GM23248 (cell line): ENCODE data around the gene TNK1. TPM values are rescaled to one million over a fixed set of nuclear protein-coding genes. Genes with fewer than 3 reads are reported as not detected.

Source experiments
- DNase-seq: peaks from one replicate; pipeline ENCODE4 v3.0.0-alpha.2; 2015
- H2AFZ ChIP-seq: fragments of 200-600 bp; sonication (generic); 2 replicates; pipeline ENCODE4 v1.6.1; 2016; ENCODE audit warnings: antibody characterized with exemption
- H3F3A ChIP-seq: fragments of 200-600 bp; sonication (generic); 2 replicates; pipeline ENCODE4 v1.6.1; 2016; ENCODE audit warnings: mild to moderate bottlenecking, antibody characterized with exemption, mixed run types; ENCODE audit not compliant: insufficient read depth
- H3K27ac ChIP-seq: fragments of 200-600 bp; sonication (generic); 2 replicates; pipeline ENCODE4 v1.5.1; 2016; ENCODE audit warnings: mild to moderate bottlenecking
- H3K27me3 ChIP-seq: fragments of 200-600 bp; sonication (generic); replicated peaks from 2 replicates; pipeline ENCODE4 v1.6.1; 2016; ENCODE audit warnings: mild to moderate bottlenecking; ENCODE audit not compliant: insufficient read depth
- H3K36me3 ChIP-seq: fragments of 200-600 bp; sonication (generic); 2 replicates; pipeline ENCODE4 v1.6.1; 2016; ENCODE audit warnings: low read depth, mild to moderate bottlenecking
- H3K4me1 ChIP-seq: fragments of 200-600 bp; sonication (generic); 2 replicates; pipeline ENCODE4 v1.6.1; 2016; ENCODE audit warnings: mild to moderate bottlenecking; ENCODE audit not compliant: insufficient read depth
- H3K4me2 ChIP-seq: fragments of 200-600 bp; sonication (generic); one replicate; pipeline ENCODE4 v1.6.1; 2016; ENCODE audit warnings: mild to moderate bottlenecking; ENCODE audit not compliant: unreplicated experiment
- H3K4me3 ChIP-seq: fragments of 200-600 bp; sonication (generic); 2 replicates; pipeline ENCODE4 v1.5.1; 2016; ENCODE audit warnings: mild to moderate bottlenecking
- H3K79me2 ChIP-seq: fragments of 200-600 bp; sonication (generic); 2 replicates; pipeline ENCODE4 v1.6.1; 2016; ENCODE audit warnings: mild to moderate bottlenecking; ENCODE audit not compliant: insufficient read depth
- H3K9ac ChIP-seq: fragments of 200-600 bp; sonication (generic); 2 replicates; pipeline ENCODE4 v1.6.1; 2016; ENCODE audit warnings: mild to moderate bottlenecking
- H3K9me2 ChIP-seq: fragments of 200-600 bp; sonication (generic); 2 replicates; pipeline ENCODE4 v1.6.1; 2016; ENCODE audit warnings: mixed run types, mild to moderate bottlenecking, moderate library complexity; ENCODE audit not compliant: insufficient read depth
- H3K9me3 ChIP-seq: fragments of 200-600 bp; sonication (generic); one replicate; pipeline ENCODE4 v1.6.1; 2017; ENCODE audit warnings: low read depth
- H4K20me1 ChIP-seq: fragments of 200-600 bp; sonication (generic); 2 replicates; pipeline ENCODE4 v1.6.0; 2016; ENCODE audit not compliant: insufficient read depth
- EZH2 ChIP-seq: fragments of 200-600 bp; sonication (generic); IDR thresholded peaks from 2 replicates; pipeline ENCODE4 v1.6.1; 2018; ENCODE audit warnings: antibody characterized with exemption, mild to moderate bottlenecking; ENCODE audit not compliant: insufficient read depth, poor library complexity, severe bottlenecking
- EZH2phosphoT487 ChIP-seq: fragments of 200-600 bp; sonication (generic); IDR thresholded peaks from 2 replicates; pipeline ENCODE4 v1.6.1; 2018; ENCODE audit warnings: antibody characterized with exemption, moderate library complexity, mild to moderate bottlenecking, low read depth; ENCODE audit not compliant: insufficient read depth
- WGBS, 2 experiments: methylation state at CpG; one replicate each; pipeline ENCODE4 v1.1.6; 2015 to 2017; ENCODE audit warnings: low lambda C conversion rate in 2 of 2, low coverage in 1 of 2; ENCODE audit errors: missing lambda C conversion rate in 2 of 2; 5-methylcytosine and 5-hydroxymethylcytosine counted together
- in situ Hi-C: fragments of 300-500 bp; cut with MboI; formaldehyde crosslinking; loops from 2 replicates; pipeline ENCODE4 v1.15.0; 2020
- polyA plus RNA-seq: library from polyadenylated mRNA; unstranded; fragments of >200 nt; fragmentation: Nextera tagmentation; extraction: Ambion mirVana; gene quantifications from 2 replicates; pipeline ENCODE4 v1.2.1, GENCODE V29; 2016
- total RNA-seq: library from RNA; depleted of rRNA; stranded (reverse); fragments of >200 nt; shearing (Covaris generic); gene quantifications from 2 replicates; pipeline ENCODE4 v1.2.3, GENCODE V29; 2014

TNK1 gene
- total and polyA plus RNA-seq, 2 experiments from 2014 or later: 0.43 to 1.2 TPM

DNA sequence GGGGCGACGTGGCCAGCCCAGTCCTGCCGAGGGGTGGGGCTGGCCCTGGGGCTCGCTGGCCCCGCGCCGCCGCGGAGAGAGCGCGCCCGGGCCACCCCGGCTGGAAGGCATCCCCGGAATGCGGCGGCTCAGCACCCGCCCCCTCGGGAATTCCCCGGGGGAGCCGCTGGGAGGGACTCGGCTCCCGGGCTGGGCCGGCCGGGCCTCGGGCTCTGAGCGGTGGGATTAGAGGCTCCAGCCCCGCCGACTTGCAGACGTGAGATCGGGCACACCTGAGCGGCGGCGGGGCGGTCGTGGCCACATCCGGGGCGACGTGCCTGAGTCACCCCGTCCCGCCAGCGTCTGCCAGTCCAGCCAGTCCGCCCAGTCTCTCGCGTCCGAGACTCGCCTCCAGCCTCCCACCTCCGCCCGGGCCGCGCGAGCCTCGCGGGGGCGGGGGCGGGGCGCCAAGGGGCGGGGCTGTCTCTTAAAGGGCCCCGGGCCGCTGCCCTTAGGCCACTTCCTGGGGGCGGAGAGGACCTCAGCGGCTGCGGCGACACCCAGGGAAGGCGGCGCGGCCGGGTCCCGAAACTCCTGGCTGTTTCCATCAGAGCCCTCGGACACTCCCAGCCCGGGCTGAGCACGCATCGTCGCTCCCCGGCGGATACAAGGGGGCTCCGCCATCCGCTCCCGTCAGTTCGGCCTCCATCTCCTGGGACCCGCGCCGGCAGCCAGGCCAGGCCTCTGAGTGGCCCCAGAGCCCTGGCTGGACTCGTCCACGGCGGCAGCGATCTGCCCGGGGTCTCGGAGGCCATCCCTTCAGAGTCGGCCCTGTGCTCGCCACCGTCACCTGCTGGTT is 29.0 kb upstream of the TNK1 start, which contains the start of gene KCTD11:
Gene KCTD11, plus strand, starts transcription at position 498 of the 838 bp plus-strand sequence.
- WGBS, 2 experiments: 1 to 2% methylated on average over 50 to 82 of the region's 91 CpGs
- TF ChIP-seq EZH2 (no peak), EZH2phosphoT487 (no peak)
- H4K20me1 ChIP-seq: no peaks in the 10 kb centered on the region
- peaks cover 38% of the 10 kb centered on the region for H3K79me2 ChIP-seq
- H3K36me3 ChIP-seq: no peaks in the 10 kb centered on the region
- H3K4me2 ChIP-seq: peak within 1 kb of the TSS; percentile 97
- peak within 1 kb of the TSS; percentile 100 for H3K27ac ChIP-seq
- peak within 1 kb of the TSS; percentile 100 for H3K9ac ChIP-seq
- in situ Hi-C loops: no loop called here
- peak within 1 kb of the TSS; percentile 66 for H2AFZ ChIP-seq
- peaks cover 17% of the 10 kb centered on the region for H3F3A ChIP-seq
- H3K9me3 ChIP-seq: no peaks in the 10 kb centered on the region
- H3K4me1 ChIP-seq: peaks cover 37% of the 10 kb centered on the region
- DNase-seq: peak; percentile 96
- no peaks in the 10 kb centered on the region for H3K9me2 ChIP-seq
- no peaks in the 10 kb centered on the region for H3K27me3 ChIP-seq
- H3K4me3 ChIP-seq: peak within 1 kb of the TSS; percentile 98

DNA sequence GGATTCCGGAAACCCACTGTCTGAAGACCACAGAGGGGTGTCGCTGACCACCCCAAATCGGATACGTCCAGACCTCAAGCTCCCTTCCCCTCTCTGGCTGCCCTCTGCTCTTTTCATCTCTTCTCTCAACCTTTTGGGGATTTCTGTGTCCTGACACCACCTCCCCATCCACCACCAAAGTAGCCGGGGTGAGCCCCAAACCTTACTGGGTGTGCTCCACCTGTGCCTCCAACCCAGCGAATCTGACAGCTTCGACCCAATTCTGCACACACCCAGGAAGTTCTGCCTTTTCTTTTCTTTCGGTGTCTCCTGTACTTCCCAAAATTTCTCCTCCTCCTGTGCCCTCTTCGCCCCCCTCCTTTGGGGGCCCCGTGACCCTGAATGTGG is 28.4 kb upstream of the TNK1 start:
- H3K27ac ChIP-seq: peak overlapping the region; percentile 100
- in situ Hi-C loops: no loop called here
- H3K27me3 ChIP-seq: no peaks in the 10 kb centered on the region
- peak overlapping the region; percentile 100 for H3K9ac ChIP-seq
- TF ChIP-seq EZH2phosphoT487 (no peak), EZH2 (no peak)
- H3K36me3 ChIP-seq: no peaks in the 10 kb centered on the region
- no peak for DNase-seq
- no peaks in the 10 kb centered on the region for H3K9me3 ChIP-seq
- H3F3A ChIP-seq: peaks cover 17% of the 10 kb centered on the region
- H3K4me3 ChIP-seq: peak overlapping the region; percentile 98
- H3K4me1 ChIP-seq: peaks cover 37% of the 10 kb centered on the region
- H3K9me2 ChIP-seq: no peaks in the 10 kb centered on the region
- H3K79me2 ChIP-seq: peaks cover 38% of the 10 kb centered on the region
- WGBS, 2 experiments: 7 to 11% methylated on average over 10 of the region's 10 CpGs
- H2AFZ ChIP-seq: peak overlapping the region; percentile 66
- peak overlapping the region; percentile 97 for H3K4me2 ChIP-seq
- no peaks in the 10 kb centered on the region for H4K20me1 ChIP-seq

DNA sequence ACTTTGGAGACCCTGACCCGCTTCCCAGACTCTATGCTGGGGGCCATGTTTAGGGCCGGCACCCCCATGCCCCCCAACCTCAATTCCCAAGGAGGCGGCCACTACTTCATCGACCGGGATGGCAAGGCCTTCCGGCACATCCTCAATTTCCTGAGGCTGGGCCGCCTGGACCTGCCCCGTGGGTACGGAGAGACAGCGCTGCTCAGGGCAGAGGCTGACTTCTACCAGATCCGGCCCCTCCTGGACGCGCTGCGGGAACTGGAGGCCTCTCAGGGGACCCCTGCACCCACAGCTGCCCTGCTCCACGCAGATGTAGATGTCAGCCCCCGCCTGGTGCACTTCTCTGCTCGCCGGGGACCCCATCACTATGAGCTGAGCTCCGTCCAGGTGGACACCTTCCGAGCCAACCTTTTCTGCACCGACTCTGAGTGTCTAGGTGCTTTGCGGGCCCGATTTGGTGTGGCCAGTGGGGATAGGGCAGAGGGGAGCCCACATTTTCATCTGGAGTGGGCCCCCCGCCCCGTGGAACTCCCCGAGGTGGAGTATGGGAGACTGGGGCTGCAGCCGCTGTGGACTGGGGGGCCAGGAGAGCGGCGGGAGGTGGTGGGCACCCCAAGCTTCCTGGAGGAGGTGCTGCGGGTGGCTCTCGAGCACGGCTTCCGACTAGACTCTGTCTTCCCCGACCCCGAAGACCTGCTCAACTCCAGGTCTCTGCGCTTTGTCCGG is 27.8 kb upstream of the TNK1 start:
- H2AFZ ChIP-seq: no peak overlapping the region
- H3K4me3 ChIP-seq: peak overlapping the region; percentile 98
- peaks cover 38% of the 10 kb centered on the region for H3K79me2 ChIP-seq
- H3F3A ChIP-seq: peaks cover 17% of the 10 kb centered on the region
- TF ChIP-seq EZH2phosphoT487 (no peak), EZH2 (no peak)
- peak overlapping the region; percentile 97 for H3K4me2 ChIP-seq
- no peaks in the 10 kb centered on the region for H3K9me3 ChIP-seq
- no peaks in the 10 kb centered on the region for H3K9me2 ChIP-seq
- DNase-seq: peak; percentile 49
- peaks cover 37% of the 10 kb centered on the region for H3K4me1 ChIP-seq
- H3K27ac ChIP-seq: peak overlapping the region; percentile 100; the same call in 1 of the 2 replicates
- H3K27me3 ChIP-seq: no peaks in the 10 kb centered on the region
- H3K9ac ChIP-seq: peak overlapping the region; percentile 100
- H3K36me3 ChIP-seq: no peaks in the 10 kb centered on the region
- WGBS, 2 experiments: 40 to 47% methylated on average over 28 to 34 of the region's 37 CpGs
- in situ Hi-C loops: no loop called here
- H4K20me1 ChIP-seq: no peaks in the 10 kb centered on the region

DNA sequence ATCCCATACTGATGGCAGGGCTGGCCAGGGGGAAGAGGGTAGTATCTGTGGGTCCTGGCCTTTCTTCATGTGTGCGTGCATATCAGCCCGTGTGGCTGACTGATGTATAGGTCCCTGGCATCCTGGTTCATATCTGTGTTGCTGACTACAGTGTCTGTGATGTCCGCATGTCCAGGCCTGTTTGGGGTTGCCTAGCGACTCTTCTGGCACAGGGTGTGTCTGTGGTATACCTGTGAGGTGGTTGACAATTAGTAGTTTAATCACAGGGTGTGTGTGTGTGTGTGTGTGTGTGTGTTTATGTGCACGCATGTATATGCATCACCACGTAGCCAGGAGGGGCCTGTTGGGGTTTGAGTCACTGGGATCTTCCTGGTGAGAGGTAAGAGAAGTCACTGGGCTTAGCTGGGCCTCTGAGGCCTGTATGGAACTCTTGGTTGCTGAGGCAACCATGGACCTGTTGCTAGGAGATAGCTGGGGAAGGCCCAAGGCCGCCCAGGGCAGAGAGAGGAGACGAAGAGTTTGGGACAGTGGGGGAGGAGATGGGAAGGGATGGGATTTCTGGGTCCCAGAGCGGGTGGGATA is 26.5 kb upstream of the TNK1 start:
- in situ Hi-C loops: no loop called here
- no peak overlapping the region for H2AFZ ChIP-seq
- peak overlapping the region; percentile 98 for H3K4me3 ChIP-seq
- 42 to 44% methylated on average over 9 of the region's 9 CpGs for WGBS, 2 experiments
- H3K27ac ChIP-seq: peak overlapping the region; percentile 66
- no peaks in the 10 kb centered on the region for H3K9me3 ChIP-seq
- no peaks in the 10 kb centered on the region for H4K20me1 ChIP-seq
- H3K79me2 ChIP-seq: peaks cover 38% of the 10 kb centered on the region
- no peaks in the 10 kb centered on the region for H3K9me2 ChIP-seq
- no peak for TF ChIP-seq EZH2
- TF ChIP-seq EZH2phosphoT487: no peak
- DNase-seq: peak; percentile 87
- peaks cover 26% of the 10 kb centered on the region for H3K4me1 ChIP-seq
- no peaks in the 10 kb centered on the region for H3K36me3 ChIP-seq
- H3K27me3 ChIP-seq: no peaks in the 10 kb centered on the region
- H3K4me2 ChIP-seq: peak overlapping the region; percentile 97
- peaks cover 17% of the 10 kb centered on the region for H3F3A ChIP-seq
- H3K9ac ChIP-seq: peak overlapping the region; percentile 100
